OCI-LY1 (cell line): ENCODE measurements around the gene MNT.

Experiments used
- H2AFZ ChIP-seq: fragments of 200-600 bp; sonication (generic), shearing (Covaris generic); 2 replicates; pipeline ENCODE4 v1.6.0; 2014; ENCODE audit warnings: antibody characterized with exemption, mild to moderate bottlenecking, low read length
- H3F3A ChIP-seq: fragments of 200-600 bp; sonication (generic), shearing (Covaris generic); 2 replicates; pipeline ENCODE4 v1.6.0; 2014; ENCODE audit warnings: mild to moderate bottlenecking, antibody characterized with exemption, low read length, moderate library complexity; ENCODE audit not compliant: insufficient read depth
- H3K27ac ChIP-seq: fragments of 200-600 bp; sonication (generic); 2 replicates; pipeline ENCODE4 v1.5.1; 2014; ENCODE audit warnings: low read length, mixed run types, mild to moderate bottlenecking, low read depth; ENCODE audit not compliant: poor library complexity, severe bottlenecking
- H3K27me3 ChIP-seq: fragments of 200-600 bp; sonication (generic); 2 replicates; pipeline ENCODE4 v1.6.0; 2014; ENCODE audit warnings: antibody characterized with exemption, mild to moderate bottlenecking, low read length, moderate library complexity; ENCODE audit not compliant: insufficient read depth
- H3K36me3 ChIP-seq: fragments of 200-600 bp; sonication (generic); 2 replicates; pipeline ENCODE4 v1.6.1; 2014; ENCODE audit warnings: mild to moderate bottlenecking, antibody characterized with exemption, low read length, moderate library complexity, mixed read lengths; ENCODE audit not compliant: insufficient read depth
- H3K4me1 ChIP-seq: fragments of 200-600 bp; sonication (generic); 2 replicates; pipeline ENCODE4 v1.5.1; 2014; ENCODE audit warnings: mild to moderate bottlenecking, low read length, moderate library complexity; ENCODE audit not compliant: insufficient read depth, severe bottlenecking
- H3K4me2 ChIP-seq: fragments of 200-600 bp; sonication (generic), shearing (Covaris generic); 2 replicates; pipeline ENCODE4 v1.6.1; 2014; ENCODE audit warnings: low read length
- H3K4me3 ChIP-seq: fragments of 200-600 bp; sonication (generic); 2 replicates; pipeline ENCODE4 v1.5.1; 2014; ENCODE audit warnings: low read length, low read depth, mild to moderate bottlenecking, mixed read lengths; ENCODE audit not compliant: poor library complexity, severe bottlenecking
- H3K79me2 ChIP-seq: fragments of 200-600 bp; shearing (Covaris generic); 2 replicates; pipeline ENCODE4 v1.6.1; 2016; ENCODE audit warnings: mixed run types, low read length, mixed read lengths; ENCODE audit not compliant: insufficient read depth
- H3K9ac ChIP-seq: fragments of 200-600 bp; sonication (generic), shearing (Covaris generic); 2 replicates; pipeline ENCODE4 v1.6.1; 2014; ENCODE audit warnings: mild to moderate bottlenecking, low read length, mixed read lengths
- H3K9me2 ChIP-seq: fragments of 200-600 bp; sonication (generic), shearing (Covaris generic); 2 replicates; pipeline ENCODE4 v1.6.1; 2014; ENCODE audit warnings: low read depth, mild to moderate bottlenecking, low read length, mixed read lengths
- H3K9me3 ChIP-seq: fragments of 200-600 bp; shearing (Covaris generic); 2 replicates; pipeline ENCODE4 v1.6.1; 2014; ENCODE audit warnings: low read length, mixed read lengths
- H4K20me1 ChIP-seq: fragments of 200-600 bp; sonication (generic), shearing (Covaris generic); 2 replicates; pipeline ENCODE4 v1.6.0; 2016; ENCODE audit warnings: mild to moderate bottlenecking, low read length; ENCODE audit not compliant: insufficient read depth
- EZH2 ChIP-seq: fragments of 200-600 bp; sonication (generic), shearing (Covaris generic); IDR thresholded peaks from 2 replicates; pipeline ENCODE4 v1.8.0; 2017; ENCODE audit warnings: borderline replicate concordance, mixed run types, mild to moderate bottlenecking, antibody characterized with exemption, low read length, moderate library complexity, mixed read lengths
- TF ChIP-seq, protein P1 (sequence below): fragments of 200-600 bp; sonication (generic), shearing (Covaris generic); IDR thresholded peaks from 2 replicates; pipeline ENCODE4 v1.5.1; 2017; ENCODE audit warnings: mild to moderate bottlenecking, antibody characterized with exemption, low read length, moderate library complexity, mixed read lengths

Gene MNT

DNA sequence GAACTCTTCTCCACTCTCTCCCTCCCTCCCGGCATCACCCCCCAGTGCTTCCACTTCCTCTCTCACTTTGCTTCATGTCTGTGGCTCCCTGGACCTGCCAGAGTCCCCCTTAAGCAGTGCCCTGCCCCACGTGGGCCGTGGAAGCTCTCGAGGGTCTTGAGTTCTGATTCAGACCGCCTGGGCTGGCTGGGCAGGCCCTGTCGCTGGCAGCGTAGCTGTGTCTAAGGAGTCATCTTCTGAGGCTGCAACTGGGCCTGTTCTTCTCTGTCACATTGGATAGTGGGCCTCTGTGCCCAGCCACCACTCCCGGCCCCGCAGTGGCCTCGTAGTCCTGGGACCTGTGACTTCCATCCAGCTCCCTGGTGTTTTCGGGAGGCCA lies 30.7 kb downstream of the MNT start:
- Histone ChIP-seq H3K79me2 (no peaks in the 10 kb centered on the region), H3K9me3 (no peaks in the 10 kb centered on the region), H3K9ac (no peak overlapping the region), H3K4me2 (no peak overlapping the region), H3K4me3 (no peak overlapping the region), H3K27me3 (no peaks in the 10 kb centered on the region), H3F3A (no peaks in the 10 kb centered on the region), H2AFZ (no peak overlapping the region), H3K36me3 (peaks cover 7% of the 10 kb centered on the region), H4K20me1 (no peaks in the 10 kb centered on the region), H3K4me1 (no peaks in the 10 kb centered on the region), H3K9me2 (no peaks in the 10 kb centered on the region), H3K27ac (no peak overlapping the region)
- TF ChIP-seq, protein P1, sequence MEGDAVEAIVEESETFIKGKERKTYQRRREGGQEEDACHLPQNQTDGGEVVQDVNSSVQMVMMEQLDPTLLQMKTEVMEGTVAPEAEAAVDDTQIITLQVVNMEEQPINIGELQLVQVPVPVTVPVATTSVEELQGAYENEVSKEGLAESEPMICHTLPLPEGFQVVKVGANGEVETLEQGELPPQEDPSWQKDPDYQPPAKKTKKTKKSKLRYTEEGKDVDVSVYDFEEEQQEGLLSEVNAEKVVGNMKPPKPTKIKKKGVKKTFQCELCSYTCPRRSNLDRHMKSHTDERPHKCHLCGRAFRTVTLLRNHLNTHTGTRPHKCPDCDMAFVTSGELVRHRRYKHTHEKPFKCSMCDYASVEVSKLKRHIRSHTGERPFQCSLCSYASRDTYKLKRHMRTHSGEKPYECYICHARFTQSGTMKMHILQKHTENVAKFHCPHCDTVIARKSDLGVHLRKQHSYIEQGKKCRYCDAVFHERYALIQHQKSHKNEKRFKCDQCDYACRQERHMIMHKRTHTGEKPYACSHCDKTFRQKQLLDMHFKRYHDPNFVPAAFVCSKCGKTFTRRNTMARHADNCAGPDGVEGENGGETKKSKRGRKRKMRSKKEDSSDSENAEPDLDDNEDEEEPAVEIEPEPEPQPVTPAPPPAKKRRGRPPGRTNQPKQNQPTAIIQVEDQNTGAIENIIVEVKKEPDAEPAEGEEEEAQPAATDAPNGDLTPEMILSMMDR: no peak
- TF ChIP-seq EZH2: no peak

DNA sequence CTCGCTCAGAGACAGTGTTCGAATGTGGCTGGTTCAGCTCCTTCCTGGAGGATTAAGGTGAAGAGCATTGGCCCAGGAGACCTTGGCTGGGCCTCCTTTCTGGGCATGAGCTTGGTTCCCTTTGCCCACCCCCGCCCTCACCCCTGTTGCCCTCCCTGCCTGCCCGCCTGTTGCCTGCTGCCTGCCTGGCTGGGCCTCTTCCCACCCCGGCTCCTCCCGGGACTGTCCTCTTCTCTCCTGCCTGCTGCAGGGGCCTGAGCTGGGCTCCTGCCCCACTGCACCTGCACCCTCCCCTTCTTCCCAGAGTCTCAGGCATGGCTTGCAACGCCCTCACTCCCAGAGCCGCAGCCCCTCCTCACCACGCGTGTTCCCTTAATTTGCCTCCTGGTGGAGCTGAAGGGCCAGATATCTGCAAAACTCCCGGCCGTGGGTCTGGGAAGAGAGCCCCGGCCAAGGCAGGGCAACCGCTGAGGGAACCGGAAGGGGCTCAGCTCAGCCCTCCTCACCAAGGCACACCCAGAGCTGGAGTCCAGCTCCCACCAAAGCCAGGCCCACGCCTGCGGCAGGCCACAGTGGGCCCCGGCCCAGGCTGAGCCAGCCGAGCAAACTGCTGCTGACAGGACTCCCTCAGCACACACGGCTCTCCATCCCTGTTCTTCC lies 31.2 kb downstream of the MNT start:
- no peak overlapping the region for H2AFZ ChIP-seq
- no peak for TF ChIP-seq EZH2
- TF ChIP-seq, protein P1: no peak
- H3K4me1 ChIP-seq: no peaks in the 10 kb centered on the region
- H3K9ac ChIP-seq: no peak overlapping the region
- no peaks in the 10 kb centered on the region for H3K79me2 ChIP-seq
- no peak overlapping the region for H3K4me2 ChIP-seq
- H3F3A ChIP-seq: no peaks in the 10 kb centered on the region
- H3K9me2 ChIP-seq: no peaks in the 10 kb centered on the region
- no peak overlapping the region for H3K4me3 ChIP-seq
- no peak overlapping the region for H3K27ac ChIP-seq
- peaks cover 4% of the 10 kb centered on the region; the same call in 1 of the 2 replicates for H3K36me3 ChIP-seq
- H3K27me3 ChIP-seq: no peaks in the 10 kb centered on the region
- H4K20me1 ChIP-seq: no peaks in the 10 kb centered on the region
- no peaks in the 10 kb centered on the region for H3K9me3 ChIP-seq

DNA sequence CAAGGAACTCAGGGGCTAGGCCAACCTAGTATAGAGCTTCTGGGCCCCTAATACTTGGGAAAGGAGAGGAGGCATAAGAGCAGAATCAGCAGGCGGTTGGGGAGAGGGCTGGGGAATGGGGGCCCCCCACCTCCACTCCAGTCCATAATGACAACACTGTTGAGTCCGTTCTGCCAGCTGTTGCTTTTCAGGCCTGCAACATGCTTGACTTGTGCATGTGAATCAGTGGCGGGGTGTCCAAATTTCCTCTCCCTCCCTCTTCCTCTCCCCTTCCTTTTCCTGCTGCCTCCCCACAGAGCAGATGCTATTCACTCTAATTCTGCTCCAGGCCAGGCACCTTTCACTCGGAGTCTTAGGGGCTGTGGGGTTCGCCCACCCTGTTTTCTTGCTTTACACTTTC lies 31.8 kb downstream of the MNT start:
- Histone ChIP-seq H3K79me2 (no peaks in the 10 kb centered on the region), H3K4me2 (no peak overlapping the region), H3K9me3 (no peaks in the 10 kb centered on the region), H3K4me1 (no peaks in the 10 kb centered on the region), H3K36me3 (peaks cover 11% of the 10 kb centered on the region; the same call in 1 of the 2 replicates), H3K9ac (no peak overlapping the region), H2AFZ (no peak overlapping the region), H3F3A (no peaks in the 10 kb centered on the region), H3K27me3 (no peaks in the 10 kb centered on the region), H3K9me2 (no peaks in the 10 kb centered on the region), H3K27ac (no peak overlapping the region), H4K20me1 (no peaks in the 10 kb centered on the region), H3K4me3 (no peak overlapping the region)
- no peak for TF ChIP-seq EZH2
- TF ChIP-seq, protein P1: no peak
